SU-DHL-6 (cell line): ENCODE results near the gene GAS2L2.

Experiments used
- EZH2phosphoT487 ChIP-seq: fragments of 200-600 bp; sonication (generic), shearing (Covaris generic); conservative IDR thresholded peaks from 2 replicates; pipeline ENCODE4 v1.6.1; 2018; ENCODE audit warnings: mild to moderate bottlenecking, antibody characterized with exemption, low read length, moderate library complexity, mixed read lengths
- TF ChIP-seq, protein P1 (sequence below): fragments of 200-600 bp; sonication (generic); IDR thresholded peaks from one replicate; pipeline ENCODE4 v1.5.1; 2017; ENCODE audit warnings: antibody characterized with exemption, mild to moderate bottlenecking, low read length, moderate library complexity; ENCODE audit not compliant: insufficient read depth, poor library complexity, severe bottlenecking

DNA sequence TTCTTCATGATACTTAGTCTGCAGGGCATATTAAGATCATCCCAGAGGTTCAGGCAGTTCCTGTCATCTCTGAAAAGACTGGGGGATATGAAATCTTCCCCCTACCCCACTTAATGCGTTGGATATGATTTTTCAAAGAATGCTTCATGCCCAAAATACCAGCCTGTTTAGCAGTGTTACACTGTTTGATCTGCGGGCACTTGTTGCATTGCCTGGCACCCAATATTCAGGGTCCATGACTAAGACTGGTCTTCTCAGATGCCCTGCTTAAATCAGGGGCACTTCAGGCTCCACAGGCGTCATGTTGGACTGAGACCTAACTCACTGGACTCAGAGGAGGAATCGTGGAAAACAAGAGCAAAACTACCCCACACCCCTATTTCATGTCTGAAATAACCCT lies 28.0 kb downstream of the GAS2L2 start:
- TF ChIP-seq, protein P1, sequence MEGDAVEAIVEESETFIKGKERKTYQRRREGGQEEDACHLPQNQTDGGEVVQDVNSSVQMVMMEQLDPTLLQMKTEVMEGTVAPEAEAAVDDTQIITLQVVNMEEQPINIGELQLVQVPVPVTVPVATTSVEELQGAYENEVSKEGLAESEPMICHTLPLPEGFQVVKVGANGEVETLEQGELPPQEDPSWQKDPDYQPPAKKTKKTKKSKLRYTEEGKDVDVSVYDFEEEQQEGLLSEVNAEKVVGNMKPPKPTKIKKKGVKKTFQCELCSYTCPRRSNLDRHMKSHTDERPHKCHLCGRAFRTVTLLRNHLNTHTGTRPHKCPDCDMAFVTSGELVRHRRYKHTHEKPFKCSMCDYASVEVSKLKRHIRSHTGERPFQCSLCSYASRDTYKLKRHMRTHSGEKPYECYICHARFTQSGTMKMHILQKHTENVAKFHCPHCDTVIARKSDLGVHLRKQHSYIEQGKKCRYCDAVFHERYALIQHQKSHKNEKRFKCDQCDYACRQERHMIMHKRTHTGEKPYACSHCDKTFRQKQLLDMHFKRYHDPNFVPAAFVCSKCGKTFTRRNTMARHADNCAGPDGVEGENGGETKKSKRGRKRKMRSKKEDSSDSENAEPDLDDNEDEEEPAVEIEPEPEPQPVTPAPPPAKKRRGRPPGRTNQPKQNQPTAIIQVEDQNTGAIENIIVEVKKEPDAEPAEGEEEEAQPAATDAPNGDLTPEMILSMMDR = no peak
- TF ChIP-seq EZH2phosphoT487 = no peak
